CD8-positive, alpha-beta memory T cell (primary cell): Measurements from ENCODE around the gene DOCK2. TPM values are rescaled to one million over a fixed set of nuclear protein-coding genes. Genes with fewer than 3 reads are reported as not detected.

ENCODE experiments used
- CTCF ChIA-PET: fragments of 350-600 bp; sonication (Branson Sonifier 250); formaldehyde crosslinking; loops from one replicate; lab custom pipeline; 2021; ENCODE audit warnings: antibody characterized with exemption; lab: Charles Lee
- POLR2A ChIA-PET: fragments of 350-600 bp; sonication (Branson Sonifier 250); formaldehyde crosslinking; loops from one replicate; lab custom pipeline; 2021; ENCODE audit warnings: antibody characterized with exemption; lab: Charles Lee
- DNase-seq, 5 donors: peaks; one replicate each; pipeline versions ENCODE4 v3.0.0 to v3.0.0-alpha.2; 2020 to 2022; ENCODE audit warnings: mixed read lengths in 1 of 5
- H3K27ac ChIP-seq: one replicate; pipeline ENCODE4 v1.7.0; 2013; ENCODE audit warnings: low read depth, mild to moderate bottlenecking, low read length, moderate library complexity
- H3K27me3 ChIP-seq: 2 replicates; pipeline ENCODE4 v1.7.0; 2013; ENCODE audit warnings: low read length, mild to moderate bottlenecking; ENCODE audit not compliant: insufficient read depth, poor library complexity, severe bottlenecking
- H3K36me3 ChIP-seq: 2 replicates; pipeline ENCODE4 v1.7.0; 2013; ENCODE audit warnings: mild to moderate bottlenecking, low read length, moderate library complexity; ENCODE audit not compliant: insufficient read depth
- H3K4me1 ChIP-seq: 2 replicates; pipeline ENCODE4 v1.7.0; 2013; ENCODE audit warnings: mild to moderate bottlenecking, low read length, moderate library complexity; ENCODE audit not compliant: insufficient read depth
- H3K4me3 ChIP-seq: 2 replicates; pipeline ENCODE4 v1.7.0; 2013; ENCODE audit warnings: mild to moderate bottlenecking, low read length
- H3K9me3 ChIP-seq: 2 replicates; pipeline ENCODE4 v1.7.0; 2013; ENCODE audit warnings: mild to moderate bottlenecking, low read length
- H3K27ac Mint-ChIP-seq, 8 donors: one replicate each; pipeline ENCODE4 v1.8.0; 2020 to 2021; ENCODE audit warnings: mixed read lengths in 8 of 8, mild to moderate bottlenecking in 6 of 8, inconsistent platforms in 3 of 8, moderate library complexity in 3 of 8
- H3K27me3 Mint-ChIP-seq, 2 donors: one replicate each; pipeline ENCODE4 v1.8.0; 2020 to 2021; ENCODE audit warnings: mixed read lengths in 2 of 2, mild to moderate bottlenecking in 1 of 2, moderate library complexity in 1 of 2
- H3K36me3 Mint-ChIP-seq, 3 donors: one replicate each; pipeline ENCODE4 v1.8.0; 2020 to 2021; ENCODE audit warnings: mixed read lengths in 3 of 3, inconsistent platforms in 1 of 3, mild to moderate bottlenecking in 1 of 3
- H3K4me1 Mint-ChIP-seq, 3 donors: one replicate each; pipeline ENCODE4 v1.8.0; 2020 to 2021; ENCODE audit warnings: mixed read lengths in 3 of 3, inconsistent platforms in 1 of 3, mild to moderate bottlenecking in 1 of 3
- H3K4me3 Mint-ChIP-seq, 7 donors: one replicate each; pipeline ENCODE4 v1.8.0; 2020 to 2021; ENCODE audit warnings: mixed read lengths in 7 of 7, mild to moderate bottlenecking in 6 of 7, moderate library complexity in 4 of 7, inconsistent platforms in 2 of 7
- H3K9me3 Mint-ChIP-seq, 5 donors: one replicate each; pipeline ENCODE4 v1.8.0; 2020 to 2022; ENCODE audit warnings: mixed read lengths in 5 of 5, mild to moderate bottlenecking in 3 of 5, moderate library complexity in 2 of 5, inconsistent platforms in 1 of 5
- polyA plus RNA-seq: library from polyadenylated mRNA; unstranded; fragments of 300-500 nt; fragmentation: Illumina TruSeq; gene quantifications from one replicate; pipeline ENCODE4 v1.2.3, GENCODE V29; 2021
- total RNA-seq, 2 experiments: library from RNA; stranded (reverse); gene quantifications; one replicate each; pipeline ENCODE4 v1.2.3, GENCODE V29; 2021

The DOCK2 gene
- total and polyA plus RNA-seq, 3 experiments from 2014 or later, result 102 to 157 (median 155) TPM

DNA sequence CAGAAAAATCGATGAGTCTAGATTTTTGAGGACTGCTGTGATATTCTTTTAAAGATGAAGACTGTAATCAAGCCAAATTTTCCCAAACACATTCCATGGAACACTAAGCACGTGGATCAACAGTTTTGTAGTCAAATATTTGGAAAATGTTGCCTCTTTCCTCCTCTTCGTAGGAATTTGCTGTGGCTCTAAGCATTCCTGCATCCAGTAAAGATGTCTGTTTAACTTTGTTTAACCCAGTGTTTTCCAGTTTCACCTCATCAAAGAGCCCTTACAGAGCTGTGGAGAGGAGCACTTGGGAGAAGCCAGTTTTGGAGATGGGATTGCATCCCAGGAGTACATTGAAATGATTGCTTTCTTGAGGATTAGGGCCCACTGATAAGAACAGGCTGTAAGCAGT is 284.3 kb downstream of the DOCK2 start:
- ChIA-PET POLR2A (no interaction called here), CTCF (no interaction called here)
- H3K4me1 ChIP-seq, result no peaks in the 10 kb centered on the region
- H3K9me3 ChIP-seq, result no peaks in the 10 kb centered on the region
- no peak overlapping the region for H3K27ac ChIP-seq
- H3K36me3 ChIP-seq, result peaks cover 3% of the 10 kb centered on the region
- Mint-ChIP-seq H3K27ac (peak overlapping the region in 1 of 8 donors; percentile 4), H3K27me3 (no peaks in the 10 kb centered on the region), H3K9me3 (no peaks in the 10 kb centered on the region), H3K36me3 (peaks cover 3 to 52% (median 16%) of the 10 kb centered on the region in 3 donors), H3K4me3 (no peak overlapping the region), H3K4me1 (peaks cover 26 to 49% (median 48%) of the 10 kb centered on the region in 3 donors)
- no peak overlapping the region for H3K4me3 ChIP-seq
- DNase-seq, result no peak
- H3K27me3 ChIP-seq, result no peaks in the 10 kb centered on the region

- Histone ChIP-seq H3K27me3 (no peaks in the 10 kb centered on the region), H3K27ac (no peak overlapping the region), H3K36me3 (peaks cover 3% of the 10 kb centered on the region), H3K9me3 (no peaks in the 10 kb centered on the region), H3K4me1 (no peaks in the 10 kb centered on the region), H3K4me3 (no peak overlapping the region)
- no peak for DNase-seq
- peaks cover 28 to 54% (median 53%) of the 10 kb centered on the region in 3 donors for H3K4me1 Mint-ChIP-seq
- ChIA-PET CTCF (no interaction called here), POLR2A (no interaction called here)
- H3K27me3 Mint-ChIP-seq, result no peaks in the 10 kb centered on the region
- no peak overlapping the region for H3K27ac Mint-ChIP-seq
- no peak overlapping the region for H3K4me3 Mint-ChIP-seq
- H3K36me3 Mint-ChIP-seq, result peaks cover 3 to 53% (median 19%) of the 10 kb centered on the region in 3 donors
- no peaks in the 10 kb centered on the region for H3K9me3 Mint-ChIP-seq
Observed at GRCh38 chr5:169921949-169922348, 284.9 kb downstream of the DOCK2 start.

DNA sequence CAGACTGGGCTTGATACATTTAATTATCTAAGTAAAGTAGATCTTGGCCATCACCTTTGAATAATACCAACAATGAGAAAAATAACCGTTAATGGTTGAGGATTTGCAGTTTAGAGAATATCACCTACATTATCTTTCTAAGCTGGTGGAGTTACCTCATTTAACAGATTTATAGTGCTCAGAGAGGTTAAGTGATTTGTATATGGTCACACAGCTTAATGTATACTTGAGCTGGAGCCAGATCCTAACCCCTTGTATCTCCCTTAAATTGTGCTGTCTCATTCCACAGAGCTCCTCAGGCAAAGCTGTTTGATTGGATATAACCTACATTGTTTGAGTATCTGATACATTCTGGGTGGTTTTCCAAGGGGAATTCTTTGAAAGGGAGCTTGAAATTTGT is 285.4 kb downstream of the DOCK2 start:
- ChIA-PET POLR2A (no interaction called here), CTCF (no interaction called here)
- no peak for DNase-seq
- Mint-ChIP-seq H3K4me1 (peaks cover 32 to 59% (median 56%) of the 10 kb centered on the region in 3 donors), H3K36me3 (peaks cover 7 to 54% (median 23%) of the 10 kb centered on the region in 3 donors), H3K27me3 (no peaks in the 10 kb centered on the region), H3K27ac (no peak overlapping the region), H3K9me3 (no peaks in the 10 kb centered on the region), H3K4me3 (no peak overlapping the region)
- Histone ChIP-seq H3K36me3 (peaks cover 3% of the 10 kb centered on the region), H3K4me3 (no peak overlapping the region), H3K9me3 (no peaks in the 10 kb centered on the region), H3K27me3 (no peaks in the 10 kb centered on the region), H3K27ac (no peak overlapping the region), H3K4me1 (no peaks in the 10 kb centered on the region)

GRCh38 chr5:169923988-169924387 is 286.9 kb downstream of the DOCK2 start:
- CTCF ChIA-PET, result no interaction called here
- H3K4me3 Mint-ChIP-seq, result no peak overlapping the region
- H3K27ac Mint-ChIP-seq, result peak overlapping the region in 3 of 8 donors; percentile 8 to 54 (median 29)
- no peak for DNase-seq
- H3K36me3 ChIP-seq, result peaks cover 3% of the 10 kb centered on the region
- H3K27me3 Mint-ChIP-seq, result no peaks in the 10 kb centered on the region
- no peaks in the 10 kb centered on the region for H3K9me3 ChIP-seq
- H3K9me3 Mint-ChIP-seq, result no peaks in the 10 kb centered on the region
- no peak overlapping the region for H3K27ac ChIP-seq
- peaks cover 34 to 71% (median 63%) of the 10 kb centered on the region in 3 donors for H3K4me1 Mint-ChIP-seq
- H3K4me3 ChIP-seq, result no peak overlapping the region
- POLR2A ChIA-PET, result no interaction called here
- H3K27me3 ChIP-seq, result no peaks in the 10 kb centered on the region
- H3K4me1 ChIP-seq, result no peaks in the 10 kb centered on the region
- peaks cover 11 to 57% (median 28%) of the 10 kb centered on the region in 3 donors for H3K36me3 Mint-ChIP-seq

DNA sequence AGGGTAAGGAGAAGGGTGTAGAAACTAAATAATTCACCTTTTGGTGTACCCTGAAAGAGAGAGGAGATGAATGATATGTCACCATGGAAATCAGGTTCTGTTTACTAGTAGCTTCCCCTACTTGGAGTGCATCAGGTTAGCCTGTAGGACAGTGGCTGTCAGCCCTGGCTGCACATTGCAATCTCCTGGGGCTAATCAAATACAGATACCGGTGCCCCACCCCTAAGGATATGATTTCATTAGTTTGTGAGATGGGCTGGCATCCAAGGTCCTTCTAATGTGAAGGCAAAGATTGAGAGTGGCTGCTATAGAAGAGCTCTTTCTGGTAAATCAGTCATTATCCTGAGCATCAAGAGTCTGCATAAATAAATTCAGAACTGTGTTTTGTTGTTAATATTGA is 296.1 kb downstream of the DOCK2 start:
- H3K4me1 Mint-ChIP-seq, result peaks cover 72 to 78% (median 76%) of the 10 kb centered on the region in 3 donors
- H3K27me3 ChIP-seq, result no peaks in the 10 kb centered on the region
- H3K9me3 Mint-ChIP-seq, result no peaks in the 10 kb centered on the region
- H3K36me3 ChIP-seq, result peaks cover 5% of the 10 kb centered on the region
- H3K9me3 ChIP-seq, result no peaks in the 10 kb centered on the region
- peaks cover 17% of the 10 kb centered on the region for H3K4me1 ChIP-seq
- DNase-seq, result no peak
- CTCF ChIA-PET, result no interaction called here
- H3K4me3 Mint-ChIP-seq, result no peak overlapping the region
- H3K36me3 Mint-ChIP-seq, result peaks cover 4 to 53% (median 15%) of the 10 kb centered on the region in 3 donors
- no peaks in the 10 kb centered on the region for H3K27me3 Mint-ChIP-seq
- H3K4me3 ChIP-seq, result no peak overlapping the region
- POLR2A ChIA-PET, result no interaction called here
- H3K27ac ChIP-seq, result no peak overlapping the region
- peak overlapping the region in 5 of 8 donors; percentile 2 to 78 (median 43) for H3K27ac Mint-ChIP-seq

DNA sequence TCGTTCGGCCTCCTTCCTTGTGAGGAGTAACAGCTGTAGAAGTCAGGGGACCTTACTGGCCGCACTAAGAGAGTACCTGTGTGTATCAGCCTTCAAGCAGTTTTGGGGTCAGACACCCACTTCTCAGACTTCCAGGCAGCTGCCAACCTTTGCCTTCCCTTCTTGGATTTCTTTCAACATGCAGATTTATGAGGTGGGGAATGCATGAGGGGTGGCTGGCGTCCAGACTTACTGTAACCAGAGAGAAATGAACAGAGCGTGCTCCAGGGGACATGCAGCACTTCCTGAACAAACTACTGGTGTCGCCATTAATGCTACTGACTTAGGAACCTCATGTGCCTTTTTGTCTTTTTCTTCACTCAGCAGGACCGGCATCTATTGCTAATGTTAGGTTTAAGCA is 296.5 kb downstream of the DOCK2 start:
- Histone ChIP-seq H3K27ac (no peak overlapping the region), H3K4me3 (no peak overlapping the region), H3K36me3 (peaks cover 5% of the 10 kb centered on the region), H3K4me1 (peaks cover 17% of the 10 kb centered on the region), H3K9me3 (no peaks in the 10 kb centered on the region), H3K27me3 (no peaks in the 10 kb centered on the region)
- DNase-seq, result no peak
- no peak overlapping the region for H3K4me3 Mint-ChIP-seq
- H3K4me1 Mint-ChIP-seq, result peaks cover 69 to 73% (median 73%) of the 10 kb centered on the region in 3 donors
- POLR2A ChIA-PET, result no interaction called here
- no peaks in the 10 kb centered on the region for H3K9me3 Mint-ChIP-seq
- H3K27ac Mint-ChIP-seq, result peak overlapping the region in 5 of 8 donors; percentile 23 to 78 (median 43)
- no peaks in the 10 kb centered on the region for H3K27me3 Mint-ChIP-seq
- CTCF ChIA-PET, result no interaction called here
- H3K36me3 Mint-ChIP-seq, result peaks cover 0 to 53% (median 12%) of the 10 kb centered on the region in 3 donors

DNA sequence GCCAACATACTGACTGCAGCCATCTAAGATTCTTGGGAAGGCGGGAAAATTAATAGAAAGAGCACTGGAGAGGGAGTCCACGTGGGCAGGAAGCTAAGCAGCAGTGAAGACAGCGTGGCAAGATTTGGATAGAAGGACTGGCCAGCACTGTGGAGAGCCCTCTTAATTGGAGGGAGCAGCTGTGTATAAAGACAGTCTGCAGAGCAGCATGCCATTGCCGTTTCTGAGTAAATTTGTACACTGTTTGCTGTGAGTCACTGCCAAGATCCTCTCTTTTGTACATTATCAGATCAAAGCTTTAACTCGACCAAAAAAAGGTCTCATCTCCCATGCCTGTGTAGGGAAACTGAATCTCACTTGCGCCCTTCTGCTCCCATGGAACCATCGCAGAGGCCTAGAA is 297.9 kb downstream of the DOCK2 start:
- peak overlapping the region in 4 of 8 donors; percentile 44 to 78 (median 50) for H3K27ac Mint-ChIP-seq
- H3K9me3 Mint-ChIP-seq, result no peaks in the 10 kb centered on the region
- DNase-seq, result no peak
- Histone ChIP-seq H3K4me3 (no peak overlapping the region), H3K27ac (no peak overlapping the region), H3K9me3 (no peaks in the 10 kb centered on the region), H3K36me3 (peaks cover 5% of the 10 kb centered on the region), H3K27me3 (no peaks in the 10 kb centered on the region), H3K4me1 (peaks cover 17% of the 10 kb centered on the region)
- ChIA-PET POLR2A (no interaction called here), CTCF (no interaction called here)
- peak overlapping the region in 1 of 7 donors; percentile 30 for H3K4me3 Mint-ChIP-seq
- peaks cover 0 to 50% (median 12%) of the 10 kb centered on the region in 3 donors for H3K36me3 Mint-ChIP-seq
- peaks cover 65 to 68% (median 65%) of the 10 kb centered on the region in 3 donors for H3K4me1 Mint-ChIP-seq
- H3K27me3 Mint-ChIP-seq, result no peaks in the 10 kb centered on the region

DNA sequence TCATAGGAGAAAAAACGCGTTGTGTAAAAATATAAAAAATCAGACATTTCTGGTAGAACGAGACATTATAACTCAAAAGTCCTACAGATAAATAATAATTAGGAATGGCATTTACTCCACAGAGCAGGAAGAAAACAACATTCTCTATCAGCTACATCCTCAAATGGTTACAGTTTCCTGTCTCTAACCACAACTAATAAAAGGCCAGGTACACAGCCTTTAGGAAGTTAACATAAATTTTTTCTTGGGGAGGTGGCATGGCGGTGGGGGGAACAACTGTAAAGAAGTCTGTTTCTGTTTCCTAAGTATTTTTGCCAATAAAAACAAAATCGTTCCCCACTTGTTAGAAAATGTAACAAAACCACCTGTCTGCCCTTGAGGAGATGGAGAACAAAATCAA is 298.7 kb downstream of the DOCK2 start:
- H3K27me3 ChIP-seq, result no peaks in the 10 kb centered on the region
- H3K9me3 Mint-ChIP-seq, result no peaks in the 10 kb centered on the region
- CTCF ChIA-PET, result no interaction called here
- POLR2A ChIA-PET, result interaction anchor here (0.7 kb wide), 1 partner anchor 12 kb away, joined by 8 read pairs; no protein-coding TSS in a partner anchor
- H3K36me3 ChIP-seq, result peaks cover 5% of the 10 kb centered on the region
- H3K27ac Mint-ChIP-seq, result peak overlapping the region in 5 of 8 donors; percentile 22 to 55 (median 45)
- peaks cover 58 to 65% (median 59%) of the 10 kb centered on the region in 3 donors for H3K4me1 Mint-ChIP-seq
- no peak overlapping the region for H3K4me3 ChIP-seq
- H3K27ac ChIP-seq, result no peak overlapping the region
- no peaks in the 10 kb centered on the region for H3K27me3 Mint-ChIP-seq
- no peaks in the 10 kb centered on the region for H3K9me3 ChIP-seq
- peaks cover 0 to 48% (median 12%) of the 10 kb centered on the region in 3 donors for H3K36me3 Mint-ChIP-seq
- H3K4me1 ChIP-seq, result peaks cover 17% of the 10 kb centered on the region
- DNase-seq, result no peak
- H3K4me3 Mint-ChIP-seq, result peak overlapping the region in 2 of 7 donors; percentile 16
